K562 (cell line): Measurements from ENCODE around the gene TTC38. TPM values are rescaled to one million over a fixed set of nuclear protein-coding genes. Genes with fewer than 3 reads are reported as not detected.

ENCODE experiments used
- JUND ChIP-seq, 2 experiments: IDR thresholded peaks; 2 replicates in 1 of 2; 3 replicates in 1 of 2; pipeline ENCODE4 v1.6.1; 2011; ENCODE audit warnings: borderline replicate concordance in 2 of 2, low read depth in 2 of 2, low read length in 2 of 2, improper control_type of control experiment in 1 of 2, missing biosample characterization in 1 of 2, missing genetic modification characterization in 1 of 2, missing genetic modification reagents in 1 of 2
- MAZ ChIP-seq, 2 experiments: fragments of 450-650 bp in 1 of 2; sonication (generic) in 1 of 2; formaldehyde crosslinking; IDR thresholded peaks in 1 of 2; conservative IDR thresholded peaks in 1 of 2; 2 replicates each; pipeline versions ENCODE4 v1.4.0 to v1.5.0; 2020; ENCODE audit warnings: mild to moderate bottlenecking in 1 of 2, missing genetic modification reagents in 1 of 2
- MEF2D ChIP-seq: conservative IDR thresholded peaks from 2 replicates; pipeline ENCODE4 v1.6.1; 2016; ENCODE audit warnings: low read depth, missing genetic modification characterization, missing compliant biosample characterization
- RBM34 ChIP-seq: fragments of 200-400 bp; formaldehyde crosslinking; IDR thresholded peaks from 2 replicates; pipeline ENCODE4 v1.6.1; 2018; ENCODE audit warnings: low read length, borderline replicate concordance; ENCODE audit not compliant: insufficient read depth
- polyA plus RNA-seq, 8 experiments: library from polyadenylated mRNA; depleted of rRNA in 4 of 8; stranded (reverse) in 5 of 8; unstranded in 3 of 8; fragments of >200 nt; fragmentation: Nextera tagmentation in 2 of 8; fragmentation: Illumina TruSeq in 1 of 8; extraction: Ambion mirVana in 2 of 8; extraction: Trizol in 1 of 8; gene quantifications; 2 replicates each; pipeline versions ENCODE4 v1.2.1 to v1.2.3, GENCODE V29; 2011 to 2014; ENCODE audit warnings: inconsistent platforms in 1 of 8, missing spikeins in 1 of 8
- total RNA-seq, 7 experiments: library from RNA; depleted of rRNA in 6 of 7; stranded (reverse); fragments of >200 nt in 6 of 7; fragmentation: Illumina TruSeq in 2 of 7; extraction: Trizol in 2 of 7; gene quantifications; 2 replicates each; pipeline versions ENCODE4 v1.2.1 to v1.2.3, GENCODE V29; 2011 to 2021; ENCODE audit warnings: low replicate concordance in 1 of 7
- TF ChIP-seq, protein P1 (sequence below): fragments of 450-650 bp; IDR thresholded peaks from 2 replicates; pipeline ENCODE4 v1.6.1; 2016; ENCODE audit warnings: low read depth
- TF ChIP-seq, protein P2 (sequence below), 2 experiments: IDR thresholded peaks; 2 replicates each; pipeline ENCODE4 v1.6.1; 2011; ENCODE audit warnings: borderline replicate concordance in 1 of 2, control low read depth in 1 of 2, low read depth in 1 of 2, low read length in 1 of 2, mild to moderate bottlenecking in 1 of 2, mixed read lengths in 1 of 2, moderate library complexity in 1 of 2; ENCODE audit not compliant: insufficient read depth in 1 of 2, insufficient read length in 1 of 2, poor library complexity in 1 of 2, severe bottlenecking in 1 of 2; ENCODE audit errors: extremely low read depth in 1 of 2
- TF ChIP-seq, protein P3 (sequence below): sonication (generic); IDR thresholded peaks from 2 replicates; pipeline ENCODE4 v1.6.1; 2016

The TTC38 gene
- total and polyA plus RNA-seq, 9 of the 15 experiments (the other 6 are each of a cell fraction or from before 2014, with no cell fraction given), result 0.84 to 28.4 (median 18.1) TPM

DNA sequence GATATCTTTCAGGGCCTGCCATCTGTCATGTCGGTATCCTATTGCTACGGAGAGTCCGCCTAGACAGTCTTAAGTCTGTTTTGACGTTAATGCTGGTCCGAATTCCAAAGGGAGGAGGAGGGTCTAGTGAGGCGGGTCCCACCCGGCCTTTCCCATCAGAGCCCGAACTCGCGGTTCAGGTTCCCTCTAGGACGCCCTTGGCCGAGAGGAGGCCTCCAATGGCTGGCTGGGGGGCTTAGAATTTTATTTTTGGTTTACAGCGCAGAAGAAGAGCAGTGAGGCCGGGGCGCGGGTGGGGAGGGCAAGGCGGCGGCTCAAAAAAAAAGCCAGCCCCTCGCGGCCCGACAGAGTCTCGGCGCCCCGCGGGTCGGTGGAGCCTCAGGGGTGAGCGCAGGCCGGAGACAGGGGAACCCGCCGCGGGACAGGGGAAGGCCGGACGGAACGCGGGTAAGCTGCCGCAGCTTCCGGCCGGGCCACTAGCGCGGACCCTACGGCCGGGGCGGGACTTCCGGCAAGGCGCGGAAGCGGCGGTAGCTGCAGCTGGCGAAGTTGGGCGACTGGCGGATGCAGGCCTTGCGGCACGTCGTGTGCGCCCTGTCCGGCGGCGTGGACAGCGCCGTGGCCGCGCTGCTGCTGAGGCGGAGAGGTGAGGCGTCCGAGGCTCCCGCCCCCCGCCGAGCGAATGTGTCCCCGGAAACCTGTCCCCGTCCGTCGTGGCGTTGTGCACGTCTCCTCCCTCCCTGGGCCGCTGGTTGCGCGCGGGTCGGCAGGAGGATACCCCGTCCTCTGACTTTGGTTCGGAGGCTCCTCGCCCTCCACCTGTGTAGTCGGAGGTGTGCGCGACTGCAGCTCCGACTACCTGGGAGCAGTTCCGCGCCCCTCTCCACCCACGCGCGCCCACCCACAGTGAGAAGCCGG lies 67.7 kb downstream of the TTC38 start, which contains the start of gene TRMU (continued):
- TF ChIP-seq, protein P1, sequence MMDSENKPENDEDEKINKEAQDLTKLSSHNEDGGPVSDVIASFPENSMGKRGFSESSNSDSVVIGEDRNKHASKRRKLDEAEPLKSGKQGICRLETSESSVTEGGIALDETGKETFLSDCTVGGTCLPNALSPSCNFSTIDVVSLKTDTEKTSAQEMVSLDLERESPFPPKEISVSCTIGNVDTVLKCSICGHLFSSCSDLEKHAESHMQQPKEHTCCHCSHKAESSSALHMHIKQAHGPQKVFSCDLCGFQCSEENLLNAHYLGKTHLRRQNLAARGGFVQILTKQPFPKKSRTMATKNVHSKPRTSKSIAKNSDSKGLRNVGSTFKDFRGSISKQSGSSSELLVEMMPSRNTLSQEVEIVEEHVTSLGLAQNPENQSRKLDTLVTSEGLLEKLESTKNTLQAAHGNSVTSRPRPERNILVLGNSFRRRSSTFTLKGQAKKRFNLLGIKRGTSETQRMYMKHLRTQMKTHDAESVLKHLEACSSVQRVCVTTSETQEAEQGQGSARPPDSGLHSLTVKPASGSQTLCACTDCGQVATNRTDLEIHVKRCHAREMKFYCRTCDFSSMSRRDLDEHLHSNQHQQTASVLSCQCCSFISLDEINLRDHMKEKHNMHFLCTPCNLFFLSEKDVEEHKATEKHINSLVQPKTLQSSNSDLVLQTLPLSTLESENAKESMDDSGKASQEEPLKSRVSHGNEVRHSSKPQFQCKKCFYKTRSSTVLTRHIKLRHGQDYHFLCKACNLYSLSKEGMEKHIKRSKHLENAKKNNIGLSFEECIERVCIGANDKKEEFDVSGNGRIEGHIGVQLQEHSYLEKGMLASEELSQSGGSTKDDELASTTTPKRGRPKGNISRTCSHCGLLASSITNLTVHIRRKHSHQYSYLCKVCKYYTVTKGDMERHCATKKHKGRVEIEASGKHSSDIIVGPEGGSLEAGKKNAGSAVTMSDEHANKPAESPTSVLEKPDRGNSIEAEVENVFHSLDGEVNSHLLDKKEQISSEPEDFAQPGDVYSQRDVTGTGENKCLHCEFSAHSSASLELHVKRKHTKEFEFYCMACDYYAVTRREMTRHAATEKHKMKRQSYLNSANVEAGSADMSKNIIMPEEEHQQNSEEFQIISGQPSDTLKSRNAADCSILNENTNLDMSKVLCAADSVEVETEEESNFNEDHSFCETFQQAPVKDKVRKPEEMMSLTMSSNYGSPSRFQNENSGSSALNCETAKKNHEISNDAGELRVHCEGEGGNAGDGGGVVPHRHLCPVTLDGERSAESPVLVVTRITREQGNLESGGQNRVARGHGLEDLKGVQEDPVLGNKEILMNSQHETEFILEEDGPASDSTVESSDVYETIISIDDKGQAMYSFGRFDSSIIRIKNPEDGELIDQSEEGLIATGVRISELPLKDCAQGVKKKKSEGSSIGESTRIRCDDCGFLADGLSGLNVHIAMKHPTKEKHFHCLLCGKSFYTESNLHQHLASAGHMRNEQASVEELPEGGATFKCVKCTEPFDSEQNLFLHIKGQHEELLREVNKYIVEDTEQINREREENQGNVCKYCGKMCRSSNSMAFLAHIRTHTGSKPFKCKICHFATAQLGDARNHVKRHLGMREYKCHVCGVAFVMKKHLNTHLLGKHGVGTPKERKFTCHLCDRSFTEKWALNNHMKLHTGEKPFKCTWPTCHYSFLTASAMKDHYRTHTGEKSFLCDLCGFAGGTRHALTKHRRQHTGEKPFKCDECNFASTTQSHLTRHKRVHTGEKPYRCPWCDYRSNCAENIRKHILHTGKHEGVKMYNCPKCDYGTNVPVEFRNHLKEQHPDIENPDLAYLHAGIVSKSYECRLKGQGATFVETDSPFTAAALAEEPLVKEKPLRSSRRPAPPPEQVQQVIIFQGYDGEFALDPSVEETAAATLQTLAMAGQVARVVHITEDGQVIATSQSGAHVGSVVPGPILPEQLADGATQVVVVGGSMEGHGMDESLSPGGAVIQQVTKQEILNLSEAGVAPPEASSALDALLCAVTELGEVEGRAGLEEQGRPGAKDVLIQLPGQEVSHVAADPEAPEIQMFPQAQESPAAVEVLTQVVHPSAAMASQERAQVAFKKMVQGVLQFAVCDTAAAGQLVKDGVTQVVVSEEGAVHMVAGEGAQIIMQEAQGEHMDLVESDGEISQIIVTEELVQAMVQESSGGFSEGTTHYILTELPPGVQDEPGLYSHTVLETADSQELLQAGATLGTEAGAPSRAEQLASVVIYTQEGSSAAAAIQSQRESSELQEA, result no peak
- 0 out of 2 replicates have a peak, but pooled peaks have one; percentile 53 for TF ChIP-seq RBM34
- no peak for TF ChIP-seq MEF2D (tag)
- peak; percentile 61 to 70; a peak in 2 of 4 replicates for TF ChIP-seq MAZ (CRISPR knock-in tag; conservative IDR thresholded peaks at IDR 0.05 in 1 of 2, IDR thresholded peaks at IDR 0.05 in 1 of 2)
- TF ChIP-seq, protein P2, sequence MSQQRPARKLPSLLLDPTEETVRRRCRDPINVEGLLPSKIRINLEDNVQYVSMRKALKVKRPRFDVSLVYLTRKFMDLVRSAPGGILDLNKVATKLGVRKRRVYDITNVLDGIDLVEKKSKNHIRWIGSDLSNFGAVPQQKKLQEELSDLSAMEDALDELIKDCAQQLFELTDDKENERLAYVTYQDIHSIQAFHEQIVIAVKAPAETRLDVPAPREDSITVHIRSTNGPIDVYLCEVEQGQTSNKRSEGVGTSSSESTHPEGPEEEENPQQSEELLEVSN (IDR thresholded peaks at IDR 0.05; ENCODE audit: borderline replicate concordance in 1 of 2, extremely low read depth in 1 of 2, insufficient read depth in 1 of 2, insufficient read length in 1 of 2, low read depth in 1 of 2, low read length in 1 of 2, poor library complexity in 1 of 2, severe bottlenecking in 1 of 2), result peak; percentile 49 to 62
- TF ChIP-seq, protein P3, sequence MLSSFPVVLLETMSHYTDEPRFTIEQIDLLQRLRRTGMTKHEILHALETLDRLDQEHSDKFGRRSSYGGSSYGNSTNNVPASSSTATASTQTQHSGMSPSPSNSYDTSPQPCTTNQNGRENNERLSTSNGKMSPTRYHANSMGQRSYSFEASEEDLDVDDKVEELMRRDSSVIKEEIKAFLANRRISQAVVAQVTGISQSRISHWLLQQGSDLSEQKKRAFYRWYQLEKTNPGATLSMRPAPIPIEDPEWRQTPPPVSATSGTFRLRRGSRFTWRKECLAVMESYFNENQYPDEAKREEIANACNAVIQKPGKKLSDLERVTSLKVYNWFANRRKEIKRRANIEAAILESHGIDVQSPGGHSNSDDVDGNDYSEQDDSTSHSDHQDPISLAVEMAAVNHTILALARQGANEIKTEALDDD, result no peak
- peak; percentile 49; the same call in 1 of the 2 replicates for TF ChIP-seq JUND (IDR thresholded peaks at IDR 0.05; ENCODE audit: borderline replicate concordance, low read depth, low read length)
- no peak; the same call in 2 of the 3 replicates for TF ChIP-seq JUND (tag; IDR thresholded peaks at IDR 0.05; ENCODE audit: borderline replicate concordance, low read depth, low read length)
